OCI-LY1 (cell line): ENCODE data around the gene PPP1R1B.

Experiments used
- H2AFZ ChIP-seq: fragments of 200-600 bp; sonication (generic), shearing (Covaris generic); 2 replicates; pipeline ENCODE4 v1.6.0; 2014; ENCODE audit warnings: antibody characterized with exemption, mild to moderate bottlenecking, low read length
- H3F3A ChIP-seq: fragments of 200-600 bp; sonication (generic), shearing (Covaris generic); 2 replicates; pipeline ENCODE4 v1.6.0; 2014; ENCODE audit warnings: mild to moderate bottlenecking, antibody characterized with exemption, low read length, moderate library complexity; ENCODE audit not compliant: insufficient read depth
- H3K27ac ChIP-seq: fragments of 200-600 bp; sonication (generic); 2 replicates; pipeline ENCODE4 v1.5.1; 2014; ENCODE audit warnings: low read length, mixed run types, mild to moderate bottlenecking, low read depth; ENCODE audit not compliant: poor library complexity, severe bottlenecking
- H3K27me3 ChIP-seq: fragments of 200-600 bp; sonication (generic); 2 replicates; pipeline ENCODE4 v1.6.0; 2014; ENCODE audit warnings: antibody characterized with exemption, mild to moderate bottlenecking, low read length, moderate library complexity; ENCODE audit not compliant: insufficient read depth
- H3K36me3 ChIP-seq: fragments of 200-600 bp; sonication (generic); 2 replicates; pipeline ENCODE4 v1.6.1; 2014; ENCODE audit warnings: mild to moderate bottlenecking, antibody characterized with exemption, low read length, moderate library complexity, mixed read lengths; ENCODE audit not compliant: insufficient read depth
- H3K4me1 ChIP-seq: fragments of 200-600 bp; sonication (generic); 2 replicates; pipeline ENCODE4 v1.5.1; 2014; ENCODE audit warnings: mild to moderate bottlenecking, low read length, moderate library complexity; ENCODE audit not compliant: insufficient read depth, severe bottlenecking
- H3K4me2 ChIP-seq: fragments of 200-600 bp; sonication (generic), shearing (Covaris generic); 2 replicates; pipeline ENCODE4 v1.6.1; 2014; ENCODE audit warnings: low read length
- H3K4me3 ChIP-seq: fragments of 200-600 bp; sonication (generic); 2 replicates; pipeline ENCODE4 v1.5.1; 2014; ENCODE audit warnings: low read length, low read depth, mild to moderate bottlenecking, mixed read lengths; ENCODE audit not compliant: poor library complexity, severe bottlenecking
- H3K79me2 ChIP-seq: fragments of 200-600 bp; shearing (Covaris generic); 2 replicates; pipeline ENCODE4 v1.6.1; 2016; ENCODE audit warnings: mixed run types, low read length, mixed read lengths; ENCODE audit not compliant: insufficient read depth
- H3K9ac ChIP-seq: fragments of 200-600 bp; sonication (generic), shearing (Covaris generic); 2 replicates; pipeline ENCODE4 v1.6.1; 2014; ENCODE audit warnings: mild to moderate bottlenecking, low read length, mixed read lengths
- H3K9me2 ChIP-seq: fragments of 200-600 bp; sonication (generic), shearing (Covaris generic); 2 replicates; pipeline ENCODE4 v1.6.1; 2014; ENCODE audit warnings: low read depth, mild to moderate bottlenecking, low read length, mixed read lengths
- H3K9me3 ChIP-seq: fragments of 200-600 bp; shearing (Covaris generic); 2 replicates; pipeline ENCODE4 v1.6.1; 2014; ENCODE audit warnings: low read length, mixed read lengths
- H4K20me1 ChIP-seq: fragments of 200-600 bp; sonication (generic), shearing (Covaris generic); 2 replicates; pipeline ENCODE4 v1.6.0; 2016; ENCODE audit warnings: mild to moderate bottlenecking, low read length; ENCODE audit not compliant: insufficient read depth
- EZH2 ChIP-seq: fragments of 200-600 bp; sonication (generic), shearing (Covaris generic); IDR thresholded peaks from 2 replicates; pipeline ENCODE4 v1.8.0; 2017; ENCODE audit warnings: borderline replicate concordance, mixed run types, mild to moderate bottlenecking, antibody characterized with exemption, low read length, moderate library complexity, mixed read lengths
- TF ChIP-seq, protein P1 (sequence below): fragments of 200-600 bp; sonication (generic), shearing (Covaris generic); IDR thresholded peaks from 2 replicates; pipeline ENCODE4 v1.5.1; 2017; ENCODE audit warnings: mild to moderate bottlenecking, antibody characterized with exemption, low read length, moderate library complexity, mixed read lengths

Gene PPP1R1B

DNA sequence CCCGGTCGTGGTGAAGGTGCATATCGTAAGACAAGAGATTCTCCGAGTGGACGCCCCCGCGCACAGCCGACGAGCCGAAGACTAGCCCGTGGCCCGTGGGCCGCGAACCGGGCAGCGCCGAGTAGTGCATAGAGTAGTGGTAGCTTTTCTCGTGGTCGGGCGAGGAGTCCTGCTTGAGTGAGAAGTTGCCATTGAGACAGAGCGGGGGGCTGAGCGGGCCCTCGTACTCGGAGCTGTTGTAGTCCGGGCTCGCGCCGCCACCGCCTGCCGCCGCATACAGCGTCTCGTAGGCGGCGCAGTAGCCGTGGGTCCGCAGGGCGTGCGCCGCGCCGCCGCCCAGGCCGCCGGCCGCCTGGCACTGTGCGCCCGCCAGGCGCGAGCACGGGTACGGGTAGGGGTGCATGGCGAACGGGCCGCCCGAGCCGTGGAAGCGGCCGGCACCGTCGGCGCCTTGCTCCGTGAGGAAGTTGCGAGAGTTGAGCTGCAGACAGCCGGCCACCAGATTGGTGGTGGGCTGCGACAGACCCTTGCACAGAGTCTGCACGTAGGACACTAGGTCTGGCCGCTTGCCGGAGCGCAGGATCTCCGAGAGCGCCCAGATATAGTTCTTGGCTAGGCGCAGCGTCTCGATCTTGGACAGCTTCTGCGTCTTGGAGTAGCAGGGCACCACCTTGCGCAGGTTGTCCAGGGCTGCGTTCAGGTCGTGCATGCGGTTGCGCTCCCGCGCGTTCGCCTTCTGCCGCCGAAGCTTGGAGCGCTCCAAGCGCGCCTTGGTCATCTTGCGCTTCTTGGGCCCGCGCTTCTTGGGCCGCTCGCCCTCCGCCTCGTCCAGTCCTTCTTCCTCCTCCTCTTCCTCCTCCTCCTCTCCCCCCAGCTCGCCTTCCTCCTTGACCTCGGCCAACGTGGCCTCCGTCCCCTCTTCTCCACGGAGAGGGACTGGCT, 21.0 kb upstream of the PPP1R1B start:
- no peaks in the 10 kb centered on the region for H4K20me1 ChIP-seq
- H3K79me2 ChIP-seq: no peaks in the 10 kb centered on the region
- no peaks in the 10 kb centered on the region for H3K9me3 ChIP-seq
- H3K36me3 ChIP-seq: no peaks in the 10 kb centered on the region
- H3K4me3 ChIP-seq: no peak overlapping the region
- no peak overlapping the region for H3K27ac ChIP-seq
- H3K4me1 ChIP-seq: peaks cover 5% of the 10 kb centered on the region
- H2AFZ ChIP-seq: no peak overlapping the region
- peaks cover 25% of the 10 kb centered on the region; the same call in 1 of the 2 replicates for H3K27me3 ChIP-seq
- no peak for TF ChIP-seq EZH2
- TF ChIP-seq, protein P1, sequence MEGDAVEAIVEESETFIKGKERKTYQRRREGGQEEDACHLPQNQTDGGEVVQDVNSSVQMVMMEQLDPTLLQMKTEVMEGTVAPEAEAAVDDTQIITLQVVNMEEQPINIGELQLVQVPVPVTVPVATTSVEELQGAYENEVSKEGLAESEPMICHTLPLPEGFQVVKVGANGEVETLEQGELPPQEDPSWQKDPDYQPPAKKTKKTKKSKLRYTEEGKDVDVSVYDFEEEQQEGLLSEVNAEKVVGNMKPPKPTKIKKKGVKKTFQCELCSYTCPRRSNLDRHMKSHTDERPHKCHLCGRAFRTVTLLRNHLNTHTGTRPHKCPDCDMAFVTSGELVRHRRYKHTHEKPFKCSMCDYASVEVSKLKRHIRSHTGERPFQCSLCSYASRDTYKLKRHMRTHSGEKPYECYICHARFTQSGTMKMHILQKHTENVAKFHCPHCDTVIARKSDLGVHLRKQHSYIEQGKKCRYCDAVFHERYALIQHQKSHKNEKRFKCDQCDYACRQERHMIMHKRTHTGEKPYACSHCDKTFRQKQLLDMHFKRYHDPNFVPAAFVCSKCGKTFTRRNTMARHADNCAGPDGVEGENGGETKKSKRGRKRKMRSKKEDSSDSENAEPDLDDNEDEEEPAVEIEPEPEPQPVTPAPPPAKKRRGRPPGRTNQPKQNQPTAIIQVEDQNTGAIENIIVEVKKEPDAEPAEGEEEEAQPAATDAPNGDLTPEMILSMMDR: no peak
- no peak overlapping the region; the same call in 1 of the 2 replicates for H3K4me2 ChIP-seq
- H3K9me2 ChIP-seq: no peaks in the 10 kb centered on the region
- H3K9ac ChIP-seq: no peak overlapping the region
- H3F3A ChIP-seq: no peaks in the 10 kb centered on the region

GRCh38 chr17:39606434-39607056, 20.2 kb upstream of the PPP1R1B start:
- Histone ChIP-seq H3K27ac (no peak overlapping the region), H2AFZ (no peak overlapping the region), H3F3A (no peaks in the 10 kb centered on the region), H3K4me2 (no peak overlapping the region), H3K9me2 (no peaks in the 10 kb centered on the region), H3K27me3 (peaks cover 18% of the 10 kb centered on the region; the same call in 1 of the 2 replicates), H3K36me3 (no peaks in the 10 kb centered on the region), H3K9me3 (no peaks in the 10 kb centered on the region), H3K4me3 (no peak overlapping the region), H3K9ac (no peak overlapping the region), H3K4me1 (peaks cover 5% of the 10 kb centered on the region), H3K79me2 (no peaks in the 10 kb centered on the region), H4K20me1 (no peaks in the 10 kb centered on the region)
- TF ChIP-seq EZH2: no peak
- TF ChIP-seq, protein P1: no peak

DNA sequence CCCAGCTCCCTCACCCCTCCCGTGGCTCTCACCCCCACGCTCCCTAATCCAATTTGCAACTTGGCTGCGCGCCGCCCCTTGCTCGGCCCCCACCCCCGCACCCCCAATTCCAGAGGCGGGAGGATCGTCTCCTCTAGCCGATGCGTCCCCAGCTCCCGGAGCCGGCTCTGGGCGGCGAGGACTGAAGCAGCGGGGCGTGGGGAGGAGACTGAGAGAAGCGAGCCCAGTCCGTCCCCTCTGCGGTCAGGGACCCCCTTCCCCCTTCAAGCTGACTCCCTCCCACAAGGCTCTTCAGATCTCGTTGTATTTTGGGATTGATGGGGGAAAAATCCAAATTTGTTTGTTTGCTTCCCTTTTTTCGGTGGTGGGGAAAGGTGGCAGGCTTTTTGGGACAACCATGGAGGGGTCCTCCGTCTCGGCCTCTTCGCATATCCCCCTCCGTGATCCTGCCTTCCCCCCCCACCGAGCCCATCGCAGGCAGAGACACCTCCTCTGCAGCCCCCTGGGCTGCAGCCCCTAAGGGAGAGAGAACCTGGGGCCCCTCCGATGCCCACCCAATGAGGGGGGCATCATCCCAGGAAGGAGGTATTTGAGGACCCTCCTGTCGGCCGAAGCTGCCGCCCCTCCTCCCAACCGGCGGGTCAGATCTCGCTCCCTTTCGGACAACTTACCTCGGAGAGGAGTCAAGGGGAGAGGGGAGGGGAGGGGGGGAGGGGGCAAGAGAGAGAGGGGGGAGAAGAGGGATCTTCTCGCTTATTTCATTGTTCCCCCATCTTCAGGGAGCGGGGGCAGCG, 19.5 kb upstream of the PPP1R1B start:
- TF ChIP-seq EZH2: no peak
- TF ChIP-seq, protein P1: no peak
- Histone ChIP-seq H3K4me2 (no peak overlapping the region), H3F3A (no peaks in the 10 kb centered on the region), H4K20me1 (no peaks in the 10 kb centered on the region), H3K9me2 (no peaks in the 10 kb centered on the region), H3K79me2 (no peaks in the 10 kb centered on the region), H2AFZ (no peak overlapping the region), H3K36me3 (no peaks in the 10 kb centered on the region), H3K4me3 (no peak overlapping the region), H3K9ac (no peak overlapping the region), H3K27me3 (peaks cover 16% of the 10 kb centered on the region; the same call in 1 of the 2 replicates), H3K9me3 (no peaks in the 10 kb centered on the region), H3K27ac (no peak overlapping the region), H3K4me1 (peaks cover 5% of the 10 kb centered on the region)
